M059J (cell line): Measurements from ENCODE around the gene ADRB1. TPM values are rescaled to one million over a fixed set of nuclear protein-coding genes. Genes with fewer than 3 reads are reported as not detected.
A peak's percentile ranks its signal among the peaks of the same experiment; 100 is the strongest.

Experiments used
- DNase-seq: peaks from one replicate; pipeline ENCODE4 v3.0.0-alpha.2; 2012; ENCODE audit warnings: low read depth
- total RNA-seq: library from RNA; depleted of rRNA; stranded (reverse); fragments of >200 nt; shearing (Covaris generic); gene quantifications from 2 replicates; pipeline ENCODE4 v1.2.3, GENCODE V29; 2014

The ADRB1 gene
- total RNA-seq, 1 experiment from 2014 or later = 0.52 TPM

DNA sequence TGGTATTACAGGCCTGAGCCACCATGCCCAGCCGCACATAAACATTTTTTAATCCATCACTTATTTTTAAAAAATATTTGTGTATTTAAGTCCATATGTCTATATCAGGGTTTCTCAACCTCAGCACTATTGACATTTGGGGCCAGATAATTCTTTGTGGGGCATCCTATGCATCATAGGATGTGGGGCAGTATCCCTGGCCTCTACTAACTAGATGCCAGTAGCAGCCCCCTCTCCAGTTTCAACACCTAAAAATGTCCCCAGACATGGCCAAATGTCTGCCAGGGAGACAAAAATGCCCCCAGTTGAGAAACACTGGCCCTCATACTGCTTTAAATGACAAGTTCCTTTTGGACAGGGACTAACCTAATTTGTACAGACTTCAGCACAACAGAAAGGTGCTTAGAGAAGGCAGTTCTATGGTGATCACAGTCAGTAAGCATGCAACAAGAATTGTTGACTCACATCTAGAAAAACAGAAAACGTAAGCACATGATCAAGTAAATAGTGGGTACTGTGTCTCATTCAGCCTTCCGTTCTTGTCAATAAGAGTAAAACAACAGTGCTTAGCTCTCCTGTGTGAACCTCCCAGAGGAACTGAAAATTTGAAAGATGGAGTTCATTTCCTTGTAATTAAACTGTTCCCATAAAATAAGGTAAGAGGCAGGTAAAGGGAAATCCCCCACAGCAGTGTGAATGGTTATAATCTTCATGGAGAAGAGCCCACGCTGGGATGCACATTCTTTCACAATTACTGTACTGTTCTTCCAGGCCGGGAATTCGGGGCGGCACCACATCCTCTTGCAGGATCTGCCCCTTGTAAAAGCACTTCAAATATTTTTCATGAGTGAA lies 17.3 kb upstream of the ADRB1 start:
- peak; percentile 74 for DNase-seq

DNA sequence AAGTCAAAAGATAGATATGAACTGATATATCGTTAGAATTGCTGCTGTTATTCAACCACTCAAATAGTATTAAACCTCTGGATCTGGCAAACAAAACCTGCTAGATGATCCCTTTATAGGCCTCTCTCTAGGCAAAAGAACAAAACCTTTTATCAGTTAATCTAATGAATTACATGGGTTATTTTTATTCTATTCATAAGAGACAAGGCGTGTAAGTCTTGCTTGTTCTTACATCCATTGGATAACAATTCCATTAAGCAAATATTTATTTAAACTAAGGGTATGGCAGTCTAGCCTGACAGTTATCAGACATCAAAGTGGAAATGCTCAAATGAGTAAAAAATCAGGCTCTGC lies 16.6 kb upstream of the ADRB1 start:
- no peak for DNase-seq

DNA sequence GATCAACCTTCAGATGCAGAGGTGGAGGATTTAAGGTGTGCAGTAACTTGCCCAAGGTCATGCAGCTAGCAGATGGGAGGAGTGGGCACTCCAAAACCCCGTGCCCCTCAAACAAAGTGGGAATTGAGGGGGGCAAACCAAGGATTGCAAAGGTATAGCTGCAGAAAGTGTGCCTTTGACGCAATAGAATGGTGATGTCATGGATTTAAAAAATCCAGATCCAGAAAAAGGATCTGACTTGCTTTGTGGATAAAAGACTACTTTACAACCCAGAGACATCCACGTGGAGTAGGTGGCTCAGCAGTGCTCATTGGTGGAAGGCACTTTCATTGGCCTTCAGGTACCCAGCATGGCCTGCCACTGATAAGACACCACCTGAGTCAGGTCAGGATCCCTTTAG lies 15.7 kb upstream of the ADRB1 start:
- no peak for DNase-seq

DNA sequence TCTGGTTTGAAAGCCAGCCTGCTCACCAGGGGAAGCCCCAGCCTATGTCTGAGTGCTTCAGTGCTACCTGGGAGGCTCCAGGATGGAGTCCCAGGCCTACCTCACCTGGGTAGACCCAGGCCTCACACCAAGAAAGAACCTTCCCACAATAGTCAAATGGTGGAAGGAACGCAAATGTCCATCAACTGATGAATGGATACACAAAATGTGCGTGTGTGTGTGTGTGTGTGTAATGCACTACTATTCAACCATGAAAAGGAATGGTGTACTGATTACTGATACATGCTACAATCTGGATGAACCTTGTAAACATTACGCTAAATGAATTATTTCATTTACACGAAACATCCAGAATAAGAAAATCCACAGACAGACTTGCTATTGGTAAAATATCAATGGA lies 15.2 kb upstream of the ADRB1 start:
- no peak for DNase-seq

DNA sequence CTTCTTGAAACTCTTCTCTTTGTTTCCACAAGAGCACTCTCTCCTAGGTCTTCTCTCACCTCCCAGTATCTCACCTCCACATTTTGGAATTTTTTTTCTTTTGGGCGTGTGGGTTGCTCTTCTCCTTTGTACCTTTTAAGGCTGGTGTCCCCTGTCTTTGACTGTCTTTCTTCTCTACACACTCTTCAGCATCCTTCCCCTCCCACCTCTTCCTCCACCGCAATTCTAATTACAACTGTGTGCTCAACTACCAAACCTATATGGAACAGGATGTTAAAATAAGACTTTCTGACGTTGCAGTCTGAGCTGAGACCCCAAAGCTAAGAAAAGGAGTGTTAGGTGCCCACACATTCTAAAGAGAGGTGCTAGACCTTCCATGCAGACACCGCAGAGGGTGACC lies 14.0 kb upstream of the ADRB1 start:
- DNase-seq = no peak

DNA sequence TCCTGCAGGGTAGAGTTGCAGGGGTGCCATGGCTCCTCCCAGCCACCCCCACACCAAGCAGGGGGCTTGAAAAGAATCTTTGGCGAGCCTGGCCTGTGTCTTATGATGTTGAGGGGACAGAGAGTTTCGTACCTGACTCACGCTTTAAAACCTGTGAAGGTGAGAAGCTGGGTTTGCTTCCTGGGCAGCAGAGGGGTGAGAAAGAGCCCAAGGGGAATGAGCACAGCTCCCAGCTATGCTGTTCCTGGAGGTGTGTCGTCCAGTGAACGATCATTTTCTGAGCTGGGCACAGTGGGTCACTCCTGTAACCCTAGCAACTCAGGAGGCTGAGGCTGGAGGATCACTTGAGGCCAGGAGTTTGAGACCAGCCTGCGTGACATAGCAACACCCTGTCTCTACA lies 13.5 kb upstream of the ADRB1 start:
- peak; percentile 24 for DNase-seq

DNA sequence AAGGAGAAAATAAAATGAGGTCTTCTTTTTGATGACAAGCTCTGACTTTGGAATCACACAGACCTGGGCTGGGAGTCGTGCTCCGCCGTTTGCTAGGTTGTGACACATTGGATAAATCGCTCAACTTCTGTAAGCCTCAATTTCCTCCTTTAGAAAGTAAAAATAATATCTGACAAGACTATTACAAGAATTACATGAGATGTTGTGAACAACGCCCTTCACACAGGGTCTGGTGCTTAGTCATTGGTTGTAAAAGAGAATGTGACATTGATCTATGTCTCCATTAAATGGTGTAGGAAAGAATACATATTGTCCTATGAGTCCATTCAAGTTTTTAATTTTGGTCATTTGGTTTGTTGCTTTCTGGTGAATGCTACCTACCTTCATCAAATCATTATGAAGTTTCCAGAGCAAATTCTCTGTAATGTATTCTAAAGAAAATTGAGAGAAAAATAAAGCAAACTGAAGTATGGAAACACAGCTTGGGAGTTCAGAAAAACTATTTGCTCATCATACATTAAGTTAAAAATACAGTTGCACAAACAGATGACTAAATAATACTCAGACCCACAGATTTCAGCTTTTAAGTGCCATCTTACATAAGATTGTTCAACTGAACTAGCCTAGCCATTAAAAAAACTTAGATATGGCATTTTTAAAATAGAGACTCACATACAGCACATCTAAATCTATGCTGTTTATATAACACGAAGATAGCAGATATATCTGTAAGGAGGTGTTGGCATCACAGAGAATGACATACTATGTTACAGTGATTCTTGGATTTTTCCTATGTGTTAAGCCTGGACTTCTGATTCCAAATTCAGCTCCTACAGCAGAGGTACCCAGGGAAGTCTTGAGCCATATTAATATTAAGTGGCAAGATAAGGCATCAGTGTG lies 12.3 kb upstream of the ADRB1 start:
- DNase-seq = no peak

DNA sequence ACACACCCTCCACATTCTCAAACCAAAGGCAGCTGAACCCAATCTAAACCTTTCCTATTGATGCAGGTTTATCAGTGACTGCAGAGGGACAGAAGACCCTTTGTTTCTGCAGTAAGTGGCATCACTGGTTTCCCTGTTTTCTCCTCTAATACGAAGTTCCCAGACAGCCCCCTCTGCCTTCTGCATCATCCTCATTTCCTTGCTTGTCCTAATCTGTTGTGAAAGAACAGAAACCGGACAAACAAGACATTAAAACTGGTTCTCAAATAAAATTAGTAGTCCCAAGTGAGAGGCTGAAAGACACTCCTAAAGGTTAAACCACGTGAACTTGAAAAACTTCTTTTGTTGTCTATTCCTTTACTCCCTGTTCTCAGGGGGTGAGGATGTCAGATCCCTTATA lies 10.1 kb upstream of the ADRB1 start:
- DNase-seq = no peak

DNA sequence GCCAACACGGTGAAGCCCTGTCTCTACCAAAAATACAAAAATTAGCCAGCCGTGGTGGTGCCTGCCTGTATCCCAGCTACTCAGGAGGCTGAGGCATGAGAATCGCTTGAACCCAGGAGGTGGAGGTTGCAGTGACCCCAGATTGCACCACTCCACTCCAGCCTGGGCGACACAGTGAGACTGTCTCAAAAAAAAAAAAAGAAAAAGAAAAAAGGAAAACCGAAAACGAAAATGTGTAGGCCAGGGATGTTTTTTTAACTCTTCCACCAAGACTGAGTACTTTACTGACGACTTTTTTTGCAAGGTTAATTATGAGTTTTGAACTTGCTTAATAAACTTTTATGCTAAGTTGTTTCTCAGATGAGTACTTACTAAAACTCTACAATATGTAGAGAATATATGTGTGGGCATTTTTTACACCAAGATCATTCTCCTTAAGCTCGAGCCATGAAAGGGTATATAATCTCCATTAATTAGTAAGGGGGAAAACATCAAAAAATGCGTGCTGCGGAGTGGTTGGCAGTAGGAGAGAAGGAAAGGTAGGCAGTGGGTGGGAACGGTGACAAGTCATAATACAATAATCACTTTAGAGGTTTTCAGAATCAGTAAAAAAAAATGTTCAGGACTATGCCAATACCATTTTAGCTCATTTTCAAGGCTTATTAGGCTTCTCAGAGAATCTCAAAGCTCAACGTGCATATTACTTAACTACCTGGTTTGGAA lies 8.6 kb upstream of the ADRB1 start:
- DNase-seq = no peak

DNA sequence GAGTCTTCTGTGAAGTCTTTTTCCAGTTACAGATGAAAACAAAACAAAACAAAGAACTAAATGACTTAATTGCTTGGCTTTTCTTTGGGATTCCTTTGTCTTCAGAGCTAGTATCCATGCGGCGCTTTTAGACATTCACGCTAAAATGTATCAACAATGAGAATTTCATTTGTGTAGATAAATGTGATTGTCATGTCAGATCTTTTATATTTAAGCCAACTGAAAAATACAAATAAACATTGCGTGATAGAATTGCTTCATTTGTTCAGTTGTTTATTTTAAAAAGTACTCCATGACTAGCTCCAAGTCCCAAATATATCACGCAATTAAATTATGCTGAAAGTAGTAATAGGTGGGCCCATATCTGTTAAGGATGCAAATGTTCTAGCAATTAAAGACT lies 7.9 kb upstream of the ADRB1 start:
- DNase-seq = peak; percentile 24

DNA sequence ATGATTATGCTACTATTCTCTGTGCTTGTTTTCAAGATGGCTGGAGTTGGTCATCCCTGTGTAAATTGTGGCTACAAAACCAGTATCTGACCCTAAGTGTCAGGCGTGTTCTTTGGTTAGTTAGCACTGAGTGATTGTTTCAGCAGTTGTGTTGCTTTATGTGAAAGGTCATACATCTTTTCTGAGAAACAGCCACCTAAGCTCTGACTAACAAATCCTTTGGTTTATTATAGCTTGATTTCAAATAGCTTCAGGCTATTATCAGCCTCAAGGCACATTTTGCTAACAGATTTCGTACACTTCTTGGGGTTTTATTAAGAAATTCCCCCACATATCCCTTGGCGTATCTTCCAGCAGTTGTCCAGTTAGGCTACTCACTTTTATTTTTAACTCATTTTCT lies 4.8 kb upstream of the ADRB1 start:
- DNase-seq = peak; percentile 91

DNA sequence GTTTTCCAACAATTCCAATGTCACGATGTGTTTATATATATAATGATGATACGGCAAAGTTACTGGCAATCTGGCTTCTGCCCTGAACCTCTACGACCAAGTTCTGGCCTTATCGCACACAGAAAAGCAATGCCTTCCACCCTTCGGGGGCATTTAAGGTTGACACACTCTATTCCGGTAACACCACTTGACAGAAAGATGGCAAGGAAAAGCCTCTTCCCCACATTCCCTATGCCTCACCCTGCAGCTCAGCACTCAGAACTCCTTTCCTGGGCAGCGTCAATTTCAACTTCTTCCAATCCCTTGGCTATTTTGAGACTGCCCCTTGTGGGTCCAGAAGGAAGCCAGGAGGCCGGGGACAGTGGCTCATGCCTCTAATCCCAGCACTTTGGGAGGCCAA lies 2.5 kb upstream of the ADRB1 start:
- no peak for DNase-seq

DNA sequence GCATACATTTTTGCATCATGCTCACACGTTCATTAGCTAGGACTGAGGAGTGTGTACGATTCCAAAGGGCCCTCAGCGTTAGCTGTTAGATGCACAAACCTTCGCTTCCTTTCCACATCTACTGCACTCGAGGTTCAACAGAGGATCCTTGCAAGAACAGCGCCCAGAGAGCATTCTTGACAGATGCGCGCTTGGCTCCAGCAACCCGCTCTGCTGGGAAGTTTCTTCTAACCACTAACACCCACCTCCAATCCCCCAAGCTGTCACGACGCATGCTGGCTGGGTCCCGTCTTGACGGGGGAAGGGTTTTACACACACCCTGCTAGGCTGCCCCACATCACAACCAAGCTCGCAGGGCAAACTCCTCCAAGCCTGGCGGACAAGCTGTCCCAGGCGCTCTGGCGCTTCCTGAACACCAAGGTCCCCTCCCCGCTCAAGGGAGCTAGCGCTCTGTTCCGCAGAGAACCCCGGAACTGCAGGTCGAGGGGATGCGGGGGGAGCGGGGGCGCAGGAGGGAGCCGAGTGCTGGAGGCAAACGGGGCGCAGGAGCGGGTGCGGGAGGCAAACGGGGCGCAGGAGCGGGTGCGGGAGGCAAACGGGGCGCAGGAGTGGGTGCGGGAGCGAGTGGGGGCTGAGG lies 653 bp upstream of the ADRB1 start:
- peak; percentile 42 for DNase-seq

DNA sequence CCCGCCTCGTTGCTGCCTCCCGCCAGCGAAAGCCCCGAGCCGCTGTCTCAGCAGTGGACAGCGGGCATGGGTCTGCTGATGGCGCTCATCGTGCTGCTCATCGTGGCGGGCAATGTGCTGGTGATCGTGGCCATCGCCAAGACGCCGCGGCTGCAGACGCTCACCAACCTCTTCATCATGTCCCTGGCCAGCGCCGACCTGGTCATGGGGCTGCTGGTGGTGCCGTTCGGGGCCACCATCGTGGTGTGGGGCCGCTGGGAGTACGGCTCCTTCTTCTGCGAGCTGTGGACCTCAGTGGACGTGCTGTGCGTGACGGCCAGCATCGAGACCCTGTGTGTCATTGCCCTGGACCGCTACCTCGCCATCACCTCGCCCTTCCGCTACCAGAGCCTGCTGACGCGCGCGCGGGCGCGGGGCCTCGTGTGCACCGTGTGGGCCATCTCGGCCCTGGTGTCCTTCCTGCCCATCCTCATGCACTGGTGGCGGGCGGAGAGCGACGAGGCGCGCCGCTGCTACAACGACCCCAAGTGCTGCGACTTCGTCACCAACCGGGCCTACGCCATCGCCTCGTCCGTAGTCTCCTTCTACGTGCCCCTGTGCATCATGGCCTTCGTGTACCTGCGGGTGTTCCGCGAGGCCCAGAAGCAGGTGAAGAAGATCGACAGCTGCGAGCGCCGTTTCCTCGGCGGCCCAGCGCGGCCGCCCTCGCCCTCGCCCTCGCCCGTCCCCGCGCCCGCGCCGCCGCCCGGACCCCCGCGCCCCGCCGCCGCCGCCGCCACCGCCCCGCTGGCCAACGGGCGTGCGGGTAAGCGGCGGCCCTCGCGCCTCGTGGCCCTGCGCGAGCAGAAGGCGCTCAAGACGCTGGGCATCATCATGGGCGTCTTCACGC lies 825 bp downstream of the ADRB1 start:
- DNase-seq = no peak

DNA sequence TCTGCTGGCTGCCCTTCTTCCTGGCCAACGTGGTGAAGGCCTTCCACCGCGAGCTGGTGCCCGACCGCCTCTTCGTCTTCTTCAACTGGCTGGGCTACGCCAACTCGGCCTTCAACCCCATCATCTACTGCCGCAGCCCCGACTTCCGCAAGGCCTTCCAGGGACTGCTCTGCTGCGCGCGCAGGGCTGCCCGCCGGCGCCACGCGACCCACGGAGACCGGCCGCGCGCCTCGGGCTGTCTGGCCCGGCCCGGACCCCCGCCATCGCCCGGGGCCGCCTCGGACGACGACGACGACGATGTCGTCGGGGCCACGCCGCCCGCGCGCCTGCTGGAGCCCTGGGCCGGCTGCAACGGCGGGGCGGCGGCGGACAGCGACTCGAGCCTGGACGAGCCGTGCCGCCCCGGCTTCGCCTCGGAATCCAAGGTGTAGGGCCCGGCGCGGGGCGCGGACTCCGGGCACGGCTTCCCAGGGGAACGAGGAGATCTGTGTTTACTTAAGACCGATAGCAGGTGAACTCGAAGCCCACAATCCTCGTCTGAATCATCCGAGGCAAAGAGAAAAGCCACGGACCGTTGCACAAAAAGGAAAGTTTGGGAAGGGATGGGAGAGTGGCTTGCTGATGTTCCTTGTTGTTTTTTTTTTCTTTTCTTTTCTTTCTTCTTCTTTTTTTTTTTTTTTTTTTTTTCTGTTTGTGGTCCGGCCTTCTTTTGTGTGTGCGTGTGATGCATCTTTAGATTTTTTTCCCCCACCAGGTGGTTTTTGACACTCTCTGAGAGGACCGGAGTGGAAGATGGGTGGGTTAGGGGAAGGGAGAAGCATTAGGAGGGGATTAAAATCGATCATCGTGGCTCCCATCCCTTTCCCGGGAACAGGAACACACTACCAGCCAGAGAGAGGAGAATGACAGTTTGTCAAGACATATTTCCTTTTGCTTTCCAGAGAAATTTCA lies 1.7 kb downstream of the ADRB1 start:
- DNase-seq = peak; percentile 34

DNA sequence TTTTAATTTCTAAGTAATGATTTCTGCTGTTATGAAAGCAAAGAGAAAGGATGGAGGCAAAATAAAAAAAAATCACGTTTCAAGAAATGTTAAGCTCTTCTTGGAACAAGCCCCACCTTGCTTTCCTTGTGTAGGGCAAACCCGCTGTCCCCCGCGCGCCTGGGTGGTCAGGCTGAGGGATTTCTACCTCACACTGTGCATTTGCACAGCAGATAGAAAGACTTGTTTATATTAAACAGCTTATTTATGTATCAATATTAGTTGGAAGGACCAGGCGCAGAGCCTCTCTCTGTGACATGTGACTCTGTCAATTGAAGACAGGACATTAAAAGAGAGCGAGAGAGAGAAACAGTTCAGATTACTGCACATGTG lies 2.4 kb downstream of the ADRB1 start:
- DNase-seq = no peak

DNA sequence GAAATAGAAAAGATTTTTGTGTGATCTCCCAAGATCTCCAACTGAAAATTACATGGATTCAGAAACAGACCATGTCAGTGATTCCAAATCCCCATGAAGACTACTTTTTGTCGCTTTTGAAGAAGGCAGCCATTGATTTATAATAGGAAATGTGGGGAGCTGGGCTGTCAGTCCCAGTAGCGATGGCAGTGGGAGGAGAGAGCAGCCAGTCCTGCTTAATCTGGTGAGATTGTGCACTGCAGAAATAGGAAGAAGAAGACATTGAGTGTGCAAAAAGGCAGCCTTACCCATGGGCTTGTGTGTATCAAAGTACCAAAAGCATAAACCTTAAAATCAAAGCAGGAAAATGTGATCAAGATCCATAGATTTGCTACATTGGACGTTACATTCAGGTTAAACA lies 4.8 kb downstream of the ADRB1 start:
- DNase-seq = no peak

DNA sequence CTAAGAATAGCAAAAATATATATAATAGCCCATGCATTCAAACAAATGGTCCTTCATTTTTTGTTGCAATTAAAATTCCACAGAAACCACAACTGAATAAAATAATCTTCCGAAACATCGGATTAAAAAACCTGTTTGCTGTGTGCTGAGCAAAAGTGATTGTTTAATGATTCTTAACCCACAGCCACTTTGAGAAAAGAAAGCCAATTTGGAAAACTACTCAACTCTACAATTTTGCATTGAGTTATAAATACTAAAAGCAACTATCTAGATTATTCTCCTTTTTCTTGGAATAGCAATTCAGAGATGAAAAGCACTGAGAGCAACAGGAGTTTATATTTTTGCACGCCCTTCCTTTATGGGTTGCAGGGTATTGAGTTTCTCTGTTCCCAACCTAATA lies 8.0 kb downstream of the ADRB1 start:
- DNase-seq = no peak

DNA sequence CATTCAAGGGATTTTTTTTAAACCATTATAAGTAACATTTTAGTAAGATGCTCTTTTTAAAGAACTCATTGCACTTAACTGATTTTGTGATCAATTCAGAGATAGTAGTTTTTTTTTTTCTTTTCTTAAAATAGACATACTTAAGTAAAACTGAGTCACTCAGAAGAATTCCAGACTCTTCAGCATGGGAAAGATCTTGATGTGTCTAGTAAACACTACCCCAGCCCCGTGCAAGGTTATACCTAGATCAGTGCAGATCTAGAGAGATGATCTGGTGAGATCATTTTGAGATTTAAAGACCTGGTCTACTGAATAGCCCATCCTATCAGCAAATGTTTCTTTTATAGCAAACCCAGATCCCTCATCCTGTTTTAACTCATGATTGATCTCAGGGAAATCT lies 8.6 kb downstream of the ADRB1 start:
- no peak for DNase-seq

DNA sequence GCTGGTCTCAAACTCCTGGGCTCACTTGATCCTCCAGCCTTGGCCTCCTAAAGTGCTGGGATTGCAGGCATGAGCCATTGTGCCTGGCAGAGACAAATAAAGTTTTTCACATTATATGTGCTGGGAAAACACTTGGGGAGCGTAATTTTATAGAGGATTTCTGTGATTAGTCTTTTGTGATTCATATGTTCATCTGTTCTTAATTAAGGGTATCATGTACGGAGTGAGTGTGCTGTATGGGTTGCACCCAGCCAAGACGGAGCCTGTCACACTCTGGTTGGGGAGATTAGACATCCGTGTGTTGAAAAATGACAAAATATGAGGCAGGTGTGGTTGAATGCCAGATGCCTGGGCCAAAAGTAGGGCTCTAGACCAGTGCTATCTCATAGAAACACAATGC lies 10.3 kb downstream of the ADRB1 start:
- DNase-seq = no peak
